COR-L47 (cell line): ENCODE results near the gene CYP1B1.

Experiments used
- DNase-seq: peaks from one replicate; lab custom pipeline; 2025; lab: John Stamatoyannopoulos, UW

CYP1B1 gene

DNA sequence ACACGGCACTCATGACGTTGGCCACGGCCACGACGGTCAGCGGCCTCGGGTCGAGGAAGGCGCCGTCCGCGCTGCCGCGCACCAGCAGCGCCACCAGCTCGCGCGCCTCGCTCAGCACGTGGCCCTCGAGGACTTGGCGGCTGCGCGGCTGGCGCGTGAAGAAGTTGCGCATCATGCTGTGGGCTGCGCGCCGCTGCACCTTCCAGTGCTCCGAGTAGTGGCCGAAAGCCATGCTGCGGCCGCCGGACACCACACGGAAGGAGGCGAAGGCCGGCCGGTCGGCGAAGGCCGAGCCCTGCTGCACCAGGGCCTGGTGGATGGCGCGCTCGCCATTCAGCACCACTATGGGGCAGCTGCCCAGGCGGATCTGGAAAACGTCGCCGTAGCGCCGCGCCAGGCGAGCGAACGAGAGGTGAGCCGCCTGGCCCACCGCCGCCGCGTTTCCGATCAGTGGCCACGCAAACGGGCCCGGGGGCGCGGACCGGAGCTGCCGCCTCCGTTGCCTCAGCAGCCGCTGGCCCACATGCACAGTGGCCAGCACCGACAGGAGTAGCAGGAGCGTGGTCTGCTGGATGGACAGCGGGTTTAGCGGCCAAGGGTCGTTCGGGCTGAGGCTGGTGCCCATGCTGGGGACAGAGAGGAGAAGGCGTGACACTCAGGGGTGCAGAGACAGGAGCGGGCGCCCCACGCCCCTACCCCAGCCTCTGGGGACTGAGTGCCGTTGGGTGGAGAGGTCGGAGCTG, 1.0 kb downstream of the CYP1B1 start:
- no peak for DNase-seq

DNA sequence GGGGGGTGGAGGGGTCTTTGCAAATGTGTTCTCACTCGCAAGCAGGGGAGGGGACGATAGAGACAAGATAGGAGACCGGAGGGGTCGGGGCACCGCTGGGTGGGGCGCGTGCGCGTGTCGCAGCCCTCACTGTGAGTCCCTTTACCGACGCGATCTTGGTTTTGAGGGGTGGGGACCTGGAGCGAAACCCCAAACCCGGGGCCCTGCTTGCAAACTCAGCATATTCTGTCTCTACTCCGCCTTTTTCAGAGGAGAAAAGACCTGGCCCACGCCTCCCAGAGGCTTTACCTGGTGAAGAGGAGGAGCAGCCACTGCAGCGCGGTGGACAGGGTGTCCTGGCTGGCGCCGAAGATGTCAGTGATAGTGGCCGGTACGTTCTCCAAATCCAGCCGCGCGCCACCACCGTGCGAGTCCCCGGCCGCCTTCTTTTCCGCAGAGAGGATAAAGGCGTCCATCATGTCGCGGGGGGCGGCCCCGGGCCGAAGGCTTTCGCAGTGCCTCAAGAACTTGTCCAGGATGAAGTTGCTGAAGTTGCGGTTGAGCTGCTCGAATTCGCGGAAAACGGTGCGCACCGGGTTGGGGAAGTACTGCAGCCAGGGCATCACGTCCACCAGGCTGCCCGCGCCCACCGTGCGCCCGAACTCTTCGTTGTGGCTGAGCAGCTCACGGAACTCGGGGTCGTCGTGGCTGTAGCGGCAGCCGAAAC, 1.7 kb downstream of the CYP1B1 start:
- no peak for DNase-seq

DNA sequence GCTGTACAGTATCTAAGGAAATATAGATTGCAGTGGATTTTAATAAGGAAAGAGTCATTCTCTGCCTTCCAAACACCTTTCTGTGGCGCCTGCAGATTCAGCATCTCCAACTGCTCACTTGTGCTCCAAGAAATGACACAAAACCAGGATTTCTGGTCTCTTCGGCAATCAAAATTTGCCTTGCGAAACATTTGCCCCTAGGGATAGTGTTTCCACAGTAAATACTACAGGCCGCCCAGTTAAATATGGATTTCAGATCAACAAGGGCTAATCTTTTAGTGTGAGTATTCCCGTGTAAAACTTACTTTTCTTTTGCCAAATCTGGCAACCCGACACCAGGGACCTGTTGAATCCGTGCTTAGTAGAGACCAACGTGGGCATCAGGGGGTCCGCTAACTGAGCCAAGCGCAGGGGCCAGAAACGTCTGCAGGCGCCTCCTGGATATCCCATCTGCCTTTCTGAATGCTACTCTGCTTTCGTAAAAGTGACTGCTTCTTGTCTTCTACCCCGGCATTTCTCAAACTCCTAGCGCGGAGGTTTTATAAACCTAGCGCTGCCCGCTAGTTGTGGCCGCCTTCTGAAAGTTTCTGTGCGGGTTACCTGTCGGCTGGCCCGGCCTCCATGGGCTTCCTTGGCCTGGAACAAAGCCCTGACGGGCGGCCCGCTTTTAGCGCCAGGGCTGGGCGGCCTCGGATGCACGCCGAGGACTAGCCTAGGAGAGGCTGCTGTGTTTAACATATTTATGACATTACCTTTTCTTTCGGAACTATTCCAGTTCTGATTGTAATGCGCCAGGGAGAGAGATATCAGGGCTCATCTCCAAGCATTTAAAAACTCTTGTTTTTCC, 2.5 kb downstream of the CYP1B1 start:
- no peak for DNase-seq

DNA sequence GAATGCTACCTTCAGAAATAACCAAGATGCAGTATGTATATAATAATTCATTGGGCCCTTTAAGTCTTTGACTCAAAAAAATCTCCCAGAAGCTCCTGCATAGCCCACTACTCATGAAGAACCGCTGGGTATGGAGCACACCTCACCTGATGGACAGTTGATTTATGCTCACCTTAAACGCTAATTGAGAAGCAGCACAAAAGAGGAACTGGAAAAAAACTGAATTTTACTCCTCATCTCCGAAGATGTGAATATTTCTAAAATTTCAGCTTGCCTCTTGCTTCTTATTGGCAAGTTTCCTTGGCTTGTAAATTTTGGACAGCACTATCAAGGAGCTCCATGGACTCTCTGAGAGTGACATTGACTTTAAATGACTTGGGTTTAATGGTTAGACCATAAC, 5.5 kb downstream of the CYP1B1 start:
- no peak for DNase-seq

DNA sequence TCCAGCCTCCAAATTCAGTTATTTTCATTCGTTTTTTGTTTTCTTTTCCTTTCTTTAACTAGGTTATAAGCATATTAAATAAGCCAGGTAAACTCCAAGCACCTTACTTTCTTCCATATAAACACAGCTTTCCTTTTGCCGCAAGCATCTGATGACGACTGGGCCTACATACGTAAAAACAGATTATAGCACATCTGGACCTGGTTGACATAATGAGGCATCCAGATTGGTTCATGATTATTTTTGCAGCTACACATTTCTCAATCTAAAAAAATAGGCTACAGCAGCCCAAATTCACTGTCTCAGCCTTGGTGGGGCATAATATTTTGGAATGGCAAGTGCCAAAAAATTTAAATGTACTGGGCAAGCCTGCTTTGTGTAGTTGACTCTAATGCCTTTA, 7.7 kb downstream of the CYP1B1 start:
- DNase-seq, result no peak

DNA sequence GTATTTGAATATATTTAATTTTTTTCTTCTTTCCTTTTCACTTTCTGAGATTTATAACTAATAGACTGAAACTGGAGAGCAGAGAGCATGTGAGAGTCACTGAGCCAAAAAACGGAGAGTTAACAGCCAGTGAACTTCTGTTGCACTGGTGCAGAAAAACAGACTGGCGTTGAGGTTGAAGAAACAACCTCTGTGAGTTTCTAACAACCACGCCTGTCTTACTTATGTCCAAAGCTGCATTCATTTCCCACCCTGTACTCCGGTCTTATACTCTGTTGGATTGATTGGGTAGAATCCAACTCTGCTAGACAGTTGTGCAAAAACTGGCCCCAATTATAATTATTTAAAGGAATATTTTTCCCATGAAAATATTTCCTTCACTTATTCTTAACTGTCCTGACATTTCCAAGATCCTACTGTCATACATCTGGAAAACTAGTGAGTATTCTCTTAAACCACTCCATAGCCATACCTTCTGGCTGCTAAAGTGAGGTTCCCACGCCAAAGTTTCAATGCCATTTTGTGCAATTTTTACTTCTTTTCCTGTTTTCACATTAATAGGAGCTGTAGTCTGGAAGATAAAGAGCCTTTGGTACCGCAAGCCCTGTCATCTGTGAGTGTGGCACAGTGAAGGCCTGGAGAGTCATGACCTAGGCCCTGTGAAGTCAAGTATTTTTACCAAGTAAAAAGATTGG, 9.4 kb downstream of the CYP1B1 start:
- no peak for DNase-seq

DNA sequence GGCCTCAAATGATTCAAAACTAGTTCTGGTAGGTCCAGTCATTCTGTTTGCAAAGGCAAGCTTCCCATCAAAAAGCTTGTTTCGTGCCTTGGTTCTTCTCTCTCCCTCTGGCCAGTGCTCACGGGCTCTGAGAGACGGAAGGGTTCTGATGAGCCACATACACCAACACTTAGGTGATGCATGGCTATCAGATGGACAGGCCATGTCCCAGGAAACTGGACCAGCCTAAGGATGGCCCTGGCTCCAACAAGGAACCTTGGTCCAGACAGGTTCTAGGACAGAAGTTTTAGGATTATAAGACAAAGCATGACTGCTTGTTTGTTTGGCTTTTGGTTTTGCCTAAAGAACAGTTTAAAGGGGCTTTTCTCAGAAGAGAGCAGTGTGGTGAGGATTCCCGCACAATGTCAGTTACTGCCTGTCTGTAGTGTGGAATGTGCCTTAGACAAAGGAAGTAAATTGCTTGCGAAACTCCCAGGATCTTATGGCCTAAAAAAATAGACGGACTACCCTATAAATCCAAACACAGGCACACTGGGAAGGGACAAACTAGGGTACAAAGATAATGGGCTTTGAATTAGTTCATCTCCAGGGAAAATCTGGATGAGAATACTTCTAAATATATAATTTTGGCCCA, 10.3 kb downstream of the CYP1B1 start:
- DNase-seq, result no peak

DNA sequence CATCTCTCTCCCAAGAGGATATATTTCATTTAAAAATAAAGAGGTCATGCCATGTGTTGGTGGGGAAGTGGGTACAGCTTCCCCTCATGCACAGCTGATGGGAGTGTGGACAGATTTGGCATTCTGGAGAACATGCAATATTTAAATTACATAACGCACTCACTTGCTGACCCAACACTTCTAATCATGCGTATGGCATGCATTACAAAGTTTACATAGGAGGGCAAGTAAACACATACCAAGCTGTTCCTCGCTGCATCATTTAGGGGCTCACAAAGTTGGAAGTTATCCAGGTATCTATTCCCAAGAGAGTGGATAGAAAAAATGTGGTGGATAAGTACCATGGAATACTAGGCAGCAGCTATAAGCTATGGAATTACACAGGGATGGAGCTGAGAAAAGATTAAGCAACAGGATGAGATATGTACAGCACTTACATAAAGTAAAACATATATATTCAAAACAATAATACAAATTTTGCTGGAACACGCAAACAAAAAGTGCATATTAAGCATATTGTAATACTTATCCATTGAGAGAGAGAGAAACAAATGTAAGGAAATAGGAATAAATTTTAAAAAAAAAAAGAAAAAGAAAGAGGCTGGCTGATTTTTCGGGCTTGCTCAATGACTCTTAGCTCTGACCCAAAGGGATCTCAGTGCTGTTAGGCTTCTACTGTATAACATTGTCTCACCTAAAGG, 11.0 kb downstream of the CYP1B1 start:
- DNase-seq, result no peak

DNA sequence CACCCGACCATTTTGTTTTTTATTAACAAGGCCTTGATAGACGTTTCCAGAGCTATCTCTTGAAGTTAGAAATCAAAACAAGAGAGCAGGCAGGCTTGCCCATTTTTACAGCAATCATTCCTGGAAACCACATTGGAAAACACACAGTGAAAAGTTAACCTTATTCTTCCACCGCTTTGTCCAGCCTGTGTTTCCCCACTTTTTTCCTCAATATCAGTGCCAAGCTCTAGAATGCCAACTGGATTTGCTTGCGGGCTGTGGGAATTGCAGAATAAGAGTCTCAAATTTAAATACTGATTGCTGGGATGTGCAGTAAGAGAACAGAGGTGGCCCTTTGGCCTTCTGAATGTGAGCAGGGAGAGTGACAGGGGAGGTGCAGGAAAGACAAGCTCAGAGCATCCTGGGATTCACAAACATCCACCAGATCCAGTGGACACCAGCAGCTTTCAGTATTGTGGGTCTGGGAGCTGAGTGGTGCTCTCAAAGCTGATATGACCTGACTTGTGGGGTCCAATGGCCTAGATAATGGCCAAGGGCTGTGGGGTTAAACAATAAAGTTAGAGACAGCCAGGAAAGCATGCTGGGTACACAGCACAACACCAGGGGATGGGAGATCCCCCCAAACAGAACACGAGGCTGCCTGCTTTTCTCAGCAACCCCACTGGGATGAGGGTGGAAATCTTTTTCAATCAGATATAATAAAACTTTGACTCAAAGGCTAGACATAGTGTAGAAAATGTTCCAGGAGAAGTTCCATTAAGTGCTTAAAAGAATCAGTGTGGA, 15.5 kb downstream of the CYP1B1 start:
- DNase-seq, result no peak

DNA sequence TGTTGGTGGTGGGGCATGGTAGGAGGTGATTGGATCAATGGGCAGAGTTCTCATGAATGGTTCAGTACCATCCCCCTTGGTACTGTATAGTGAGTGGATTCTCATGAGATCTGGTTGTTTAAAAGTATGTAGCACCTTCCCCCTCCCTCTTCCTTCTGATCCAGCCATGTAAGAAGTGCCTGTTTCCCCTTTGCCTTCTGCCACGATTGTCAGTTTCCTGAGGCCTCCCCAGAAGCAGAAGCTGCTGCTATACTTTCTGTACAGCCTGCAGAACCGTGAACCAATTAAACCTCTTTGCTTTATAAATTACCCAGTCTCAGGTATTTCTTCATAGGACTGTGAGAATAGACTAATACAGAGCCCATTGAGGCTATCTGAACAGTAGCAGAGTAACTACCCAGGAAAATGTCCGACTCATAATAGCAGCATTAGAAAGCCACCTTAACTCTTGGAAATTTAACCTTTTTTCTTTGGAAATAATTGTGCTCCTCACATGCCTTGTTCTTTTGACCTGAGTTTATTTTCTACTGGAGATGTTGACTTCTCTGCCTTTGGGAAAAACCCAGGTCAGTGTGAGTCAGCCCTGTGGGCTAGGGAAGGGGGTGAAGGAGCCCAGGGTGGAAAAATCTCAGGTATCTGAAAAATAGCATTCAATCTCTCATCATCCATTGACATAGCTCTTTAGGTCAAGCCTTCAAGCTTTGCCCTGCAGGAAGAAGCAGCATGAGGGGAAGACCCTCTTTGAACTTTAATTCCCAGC, 18.1 kb downstream of the CYP1B1 start:
- no peak for DNase-seq

DNA sequence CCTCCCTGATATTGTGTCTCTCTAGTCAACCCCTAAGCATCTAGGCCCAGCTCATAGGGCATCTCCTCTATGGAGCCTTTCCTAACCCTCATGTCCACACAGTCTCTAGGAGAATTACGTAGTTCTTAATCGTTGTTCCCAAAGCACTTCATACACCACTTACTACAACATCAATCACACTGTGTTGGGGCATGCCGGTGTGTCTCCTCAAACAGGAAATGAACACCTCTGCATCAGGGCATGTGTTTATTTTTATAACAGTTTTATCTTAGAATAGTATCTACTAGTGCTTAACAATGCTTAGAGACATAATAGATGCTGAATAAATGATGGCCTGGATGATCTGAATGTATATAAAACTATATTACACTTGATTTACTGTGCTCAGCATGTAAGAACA, 19.7 kb downstream of the CYP1B1 start:
- DNase-seq, result no peak

DNA sequence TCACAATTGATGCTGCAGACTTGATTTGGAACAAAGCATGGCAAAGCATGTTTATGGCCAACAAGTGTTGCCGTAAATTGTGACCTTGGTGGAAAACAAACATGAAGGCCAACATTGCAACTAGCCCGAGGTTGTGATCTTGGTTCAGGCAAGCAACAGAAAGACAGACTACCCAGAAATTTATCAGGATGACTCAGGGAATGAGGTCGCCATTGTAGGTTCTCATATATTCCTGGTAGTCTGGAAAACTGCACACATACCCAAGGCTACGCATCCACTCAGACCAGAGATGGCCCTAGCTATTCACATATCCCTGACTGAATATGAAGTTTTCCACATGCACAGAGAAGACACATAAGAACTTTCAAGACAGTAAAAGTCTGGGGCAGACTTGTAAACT, 30.1 kb downstream of the CYP1B1 start:
- DNase-seq, result no peak

DNA sequence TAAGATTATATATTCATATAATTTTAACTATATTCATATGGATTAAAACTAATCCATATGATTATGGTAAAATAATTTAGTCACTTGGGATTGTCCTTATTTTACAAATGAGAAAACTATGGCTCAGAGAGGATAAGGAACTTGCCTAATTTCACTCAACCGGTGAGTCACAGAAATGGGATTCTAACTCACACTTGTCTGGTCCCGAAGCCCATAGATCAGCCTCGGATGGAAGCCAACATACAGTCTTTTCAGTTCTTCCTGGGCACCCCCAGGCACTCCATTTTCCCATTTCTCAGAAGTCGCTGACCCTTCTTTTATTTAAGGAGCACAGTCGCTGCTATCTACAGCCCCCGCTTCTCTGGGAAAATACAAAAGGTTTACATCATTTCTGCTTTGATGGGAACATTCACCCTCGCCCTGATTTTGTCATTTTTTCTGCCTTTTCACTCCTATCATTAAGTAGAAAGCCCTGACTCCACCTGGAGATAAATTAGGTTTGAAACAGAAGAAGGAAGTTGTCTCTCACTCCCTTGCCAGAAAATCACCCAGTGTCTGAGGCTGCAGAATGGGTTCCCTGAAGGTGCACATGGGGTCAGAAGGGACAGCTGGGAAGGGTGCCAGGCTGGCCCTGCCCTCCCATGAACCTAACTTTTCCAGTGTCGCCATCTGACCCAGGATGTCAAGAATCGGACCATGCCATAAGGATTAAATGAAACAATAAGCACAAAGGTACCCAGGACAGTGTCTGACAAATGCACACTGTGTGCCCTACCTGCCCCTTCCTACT, 36.6 kb downstream of the CYP1B1 start:
- no peak for DNase-seq

DNA sequence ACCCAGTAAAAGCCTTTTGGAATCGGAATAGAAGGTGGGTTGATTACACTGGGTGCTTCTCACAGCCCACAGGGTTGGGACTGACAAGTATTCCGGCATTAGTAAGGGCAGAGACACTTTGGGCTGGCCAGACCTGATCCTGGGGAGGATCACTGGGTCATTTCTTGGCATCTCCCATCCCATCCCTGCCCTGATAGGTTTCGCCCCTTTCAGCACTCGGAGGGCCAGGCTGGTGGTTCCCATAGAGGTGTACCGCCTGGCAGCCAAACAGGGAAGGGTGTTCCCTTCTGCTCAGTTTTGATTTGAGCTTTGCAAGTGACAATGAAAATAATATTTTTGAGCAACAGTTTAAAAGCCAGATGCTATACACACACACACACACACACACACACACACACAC, 37.3 kb downstream of the CYP1B1 start:
- no peak for DNase-seq

DNA sequence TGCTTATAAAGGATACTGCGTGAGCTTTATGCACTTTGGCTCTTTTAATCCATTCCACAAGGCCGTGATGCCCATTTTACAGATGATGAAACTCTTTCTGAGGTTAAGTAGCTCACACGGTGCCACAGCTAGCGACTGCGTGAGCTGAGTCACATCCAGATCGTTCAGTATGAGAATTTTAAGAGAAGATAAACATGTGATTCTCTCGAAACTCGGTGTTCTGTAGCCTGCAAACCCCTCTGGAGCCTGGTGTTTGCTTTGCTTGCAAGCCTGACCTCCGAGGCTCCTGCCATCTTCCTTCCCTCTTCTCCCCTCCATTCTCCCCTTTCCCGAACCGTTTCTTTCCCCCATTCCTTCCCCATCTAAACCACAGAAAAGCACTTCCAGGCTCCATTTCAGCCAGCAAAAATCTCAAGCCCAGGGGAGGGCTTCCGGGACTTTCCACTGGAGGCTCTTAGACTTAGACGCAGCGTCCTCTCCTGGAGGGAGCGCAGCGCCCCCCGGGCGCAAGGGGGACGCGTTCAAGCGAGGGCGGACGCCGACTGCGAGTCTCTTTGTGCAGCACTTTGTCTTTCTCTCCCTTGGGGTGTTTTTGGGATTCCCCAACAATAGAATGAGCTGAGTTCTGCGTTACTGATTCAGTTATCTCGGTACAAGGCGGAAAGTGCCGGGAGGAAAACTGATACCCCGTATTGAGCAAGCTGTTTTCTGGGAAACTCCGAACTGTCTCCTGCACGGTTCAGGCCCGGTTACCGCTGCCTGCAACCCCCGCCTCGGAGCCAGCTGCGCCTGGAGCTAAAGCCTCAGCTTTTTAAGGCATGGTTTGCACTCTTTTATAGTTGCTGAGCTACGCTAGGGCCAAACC, 38.0 kb downstream of the CYP1B1 start:
- no peak for DNase-seq

DNA sequence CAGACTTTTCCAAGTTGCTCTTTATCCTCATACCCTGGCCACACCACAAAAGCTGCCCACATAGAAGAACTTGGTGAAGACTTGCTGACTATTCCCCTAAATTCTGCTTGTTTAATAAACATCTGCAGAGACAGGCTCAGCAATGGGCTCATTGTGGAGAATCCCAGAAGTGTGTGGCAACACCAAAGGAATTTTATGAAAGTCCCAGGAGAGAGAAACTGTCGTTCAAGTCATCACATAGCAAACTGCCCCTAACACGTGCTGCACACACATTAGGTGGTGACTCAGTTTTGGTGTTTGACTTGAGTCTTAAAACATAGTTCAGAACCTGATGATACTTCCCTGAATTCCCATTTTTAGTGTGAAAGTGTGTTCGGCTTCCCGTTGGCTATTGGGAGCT, 38.6 kb downstream of the CYP1B1 start:
- DNase-seq, result no peak

DNA sequence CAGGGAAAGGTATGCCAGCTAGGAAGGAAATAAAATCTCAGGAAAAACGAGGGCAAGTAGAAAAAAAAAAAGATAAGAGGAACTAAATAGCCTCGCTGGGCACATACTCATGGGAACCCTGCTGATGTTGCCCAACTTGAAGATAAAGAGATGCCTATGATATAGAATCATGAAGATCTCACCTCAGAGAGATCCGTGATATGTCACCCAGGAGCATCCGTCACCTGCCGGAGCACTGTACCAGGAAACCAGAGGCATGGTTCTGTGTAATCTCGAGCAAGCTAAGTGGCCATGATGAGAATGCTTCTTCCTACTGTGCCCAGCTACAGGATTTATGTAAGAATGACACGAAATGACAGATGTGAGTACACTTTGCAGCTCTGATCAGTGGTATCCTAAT, 40.0 kb downstream of the CYP1B1 start:
- no peak for DNase-seq

DNA sequence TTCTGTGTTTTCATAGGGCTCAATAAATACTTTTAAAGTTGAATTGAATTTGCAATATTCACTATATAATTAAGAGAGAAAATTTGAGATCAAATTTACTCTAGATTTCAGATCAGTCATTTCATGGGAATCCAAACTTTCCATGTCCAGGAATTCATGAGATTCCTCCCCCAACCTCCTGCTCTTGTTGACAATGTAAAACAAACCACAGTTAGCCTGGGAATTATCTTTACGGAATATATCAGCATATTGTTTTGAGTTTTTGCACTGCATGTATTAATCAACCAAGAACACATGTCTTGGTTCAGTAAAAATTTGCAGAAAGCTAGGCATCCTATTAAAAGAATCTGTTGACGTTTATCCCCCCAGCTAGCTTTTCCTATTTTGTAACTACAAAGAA, 42.3 kb downstream of the CYP1B1 start:
- DNase-seq, result no peak
